HG02973 (cell line): ENCODE measurements around the gene OTP.

Experiments used
- ATAC-seq: cut with Tn5 transposase; IDR thresholded peaks from one replicate; pipeline ENCODE4 v1.9.1; 2021; ENCODE audit warnings: moderate library complexity; ENCODE audit not compliant: unreplicated experiment

OTP gene

DNA sequence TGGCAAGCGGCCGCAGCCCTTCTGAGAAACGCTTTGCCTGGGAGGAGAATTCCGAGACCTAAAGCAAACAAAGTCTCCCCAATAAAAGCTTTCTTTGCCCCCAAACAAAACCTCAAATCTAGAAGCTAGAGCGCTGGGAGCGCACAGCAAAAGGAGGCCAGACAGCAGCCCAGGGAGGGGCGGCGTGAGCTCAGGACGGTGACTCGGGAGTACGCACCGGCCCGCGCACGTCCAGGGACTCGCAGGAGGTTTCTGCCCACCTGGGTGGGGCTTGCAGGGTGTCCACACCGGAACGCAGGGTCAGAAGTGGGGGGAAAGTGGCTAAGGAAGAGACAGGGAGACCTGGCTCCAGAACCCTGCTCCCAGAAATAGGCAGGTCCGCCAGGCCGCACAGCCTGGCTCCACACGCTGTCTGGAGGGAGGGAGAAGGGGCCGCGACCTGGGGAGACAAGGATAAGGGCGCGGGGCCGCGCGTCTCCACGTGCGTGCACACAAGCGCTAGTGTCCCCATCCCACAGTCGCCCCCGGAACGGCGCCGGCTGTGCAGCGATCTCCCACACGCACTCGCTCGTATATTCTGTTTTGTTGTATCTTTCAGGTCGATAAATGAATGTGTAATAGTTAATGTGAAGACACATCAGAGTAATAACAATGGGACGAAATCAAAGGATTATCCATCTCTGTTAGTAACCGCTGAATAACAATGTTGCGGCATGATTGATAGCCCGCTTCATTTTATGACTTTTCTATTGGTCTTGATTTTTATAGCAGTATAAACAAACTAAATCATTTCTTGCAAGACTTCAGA, 2.3 kb upstream of the OTP start:
- ATAC-seq = no peak

DNA sequence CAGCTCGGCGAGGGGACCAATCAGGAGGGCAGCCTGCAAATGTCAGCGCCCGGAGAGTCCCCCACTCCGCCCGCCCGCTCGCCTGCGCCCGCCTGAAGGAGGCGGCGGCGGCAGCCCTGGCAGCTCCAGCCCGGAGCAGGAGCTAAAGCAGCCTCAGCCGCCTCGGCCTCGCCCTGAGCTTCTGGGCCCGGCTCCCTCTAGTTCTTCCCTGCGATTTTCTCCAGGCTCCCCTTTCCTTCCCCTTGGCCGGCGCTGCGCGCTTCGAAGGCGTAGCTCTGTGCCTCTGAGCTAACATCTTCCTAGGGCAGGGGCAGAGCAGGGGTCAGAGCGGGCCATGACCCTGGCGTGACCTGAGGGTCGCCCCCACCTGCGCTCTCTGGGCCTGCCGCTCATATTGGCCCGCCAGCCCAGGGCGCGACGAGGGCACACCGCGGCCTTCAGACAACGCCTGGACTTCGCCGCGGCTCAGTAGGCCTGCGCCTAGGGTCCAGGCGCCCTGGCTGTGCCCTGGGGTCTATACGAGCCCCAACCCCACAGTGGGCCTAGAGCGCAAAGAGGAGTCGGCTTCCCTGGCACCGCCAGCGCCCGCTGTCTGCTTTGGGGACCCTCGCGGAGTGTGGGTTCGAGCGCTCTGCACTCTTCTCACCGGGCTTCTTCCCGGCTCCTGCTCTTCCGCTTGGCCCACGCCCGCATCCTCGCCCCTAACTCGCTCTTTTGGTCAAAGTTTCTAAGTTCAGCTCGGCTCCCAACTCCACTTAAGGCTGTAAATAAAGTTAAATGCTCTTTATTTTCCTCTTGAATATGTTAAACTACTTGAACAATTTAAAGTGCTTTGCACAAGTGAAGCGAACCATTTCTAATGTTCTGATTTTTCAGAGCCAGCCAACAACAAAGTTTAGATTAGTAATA, 504 bp upstream of the OTP start:
- no peak for ATAC-seq

DNA sequence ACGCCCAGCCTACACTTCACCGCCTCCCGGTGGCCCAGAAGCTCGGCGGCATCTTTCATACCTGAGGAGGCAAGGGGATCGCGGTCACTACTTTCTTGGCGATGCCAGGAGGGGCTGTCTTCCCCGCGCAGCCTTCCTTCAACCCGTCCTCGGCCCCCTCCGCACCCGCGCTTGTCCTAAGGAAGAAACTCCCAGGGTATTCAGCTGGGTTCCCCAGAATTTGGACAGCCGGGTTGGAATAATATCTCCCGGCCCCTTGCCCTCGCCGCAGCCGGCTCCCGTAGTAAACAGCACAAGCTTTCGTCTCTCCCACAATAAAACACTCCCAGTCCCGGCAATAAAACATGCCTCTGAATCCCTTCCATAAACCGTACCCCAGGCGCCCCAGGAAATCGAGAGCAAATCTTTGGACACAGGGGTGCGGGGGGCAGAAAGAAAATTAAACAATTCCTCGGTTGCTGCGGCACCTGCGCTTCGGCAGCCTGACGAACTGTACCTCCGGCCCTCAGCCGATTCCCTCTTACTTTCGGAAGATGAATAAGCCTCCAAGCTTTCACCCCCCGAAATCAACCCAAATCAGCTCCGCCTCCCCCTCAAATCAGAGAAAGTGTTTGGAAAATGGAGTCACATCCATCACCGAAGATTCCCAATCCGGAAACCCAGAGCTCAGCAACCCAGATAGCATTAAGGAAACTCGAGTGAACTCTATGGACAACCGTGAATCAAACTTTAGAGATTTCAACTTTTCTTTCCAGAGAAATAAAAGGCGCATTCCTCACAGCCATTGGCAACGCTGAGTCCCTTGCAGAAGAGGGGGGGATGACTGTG, 1.1 kb downstream of the OTP start:
- ATAC-seq = no peak

DNA sequence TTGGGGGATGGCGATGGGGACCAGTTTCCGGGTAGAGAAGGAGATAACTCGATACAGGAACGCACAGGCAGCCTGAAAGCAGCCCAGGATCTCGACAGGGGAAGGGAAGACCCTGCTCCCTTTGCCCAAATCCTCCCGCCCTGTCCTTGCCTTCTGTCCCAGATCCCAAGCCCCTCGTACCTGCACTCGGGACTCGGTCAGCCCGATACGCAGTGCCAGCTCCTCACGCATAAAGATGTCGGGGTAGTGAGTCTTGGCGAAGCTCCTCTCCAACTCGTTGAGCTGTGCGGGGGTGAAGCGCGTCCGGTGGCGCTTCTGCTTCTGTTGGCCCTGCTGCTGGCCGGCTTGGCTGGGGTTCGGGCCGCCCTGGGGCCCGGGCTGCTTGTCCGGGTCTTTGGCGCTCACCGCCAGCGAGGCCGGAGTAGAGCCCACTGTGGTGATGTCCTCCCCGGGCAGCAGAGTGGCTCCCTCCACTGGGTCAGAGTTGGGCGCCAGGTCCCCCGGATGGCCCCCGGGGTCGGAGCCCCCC, 1.8 kb downstream of the OTP start:
- ATAC-seq = no peak

DNA sequence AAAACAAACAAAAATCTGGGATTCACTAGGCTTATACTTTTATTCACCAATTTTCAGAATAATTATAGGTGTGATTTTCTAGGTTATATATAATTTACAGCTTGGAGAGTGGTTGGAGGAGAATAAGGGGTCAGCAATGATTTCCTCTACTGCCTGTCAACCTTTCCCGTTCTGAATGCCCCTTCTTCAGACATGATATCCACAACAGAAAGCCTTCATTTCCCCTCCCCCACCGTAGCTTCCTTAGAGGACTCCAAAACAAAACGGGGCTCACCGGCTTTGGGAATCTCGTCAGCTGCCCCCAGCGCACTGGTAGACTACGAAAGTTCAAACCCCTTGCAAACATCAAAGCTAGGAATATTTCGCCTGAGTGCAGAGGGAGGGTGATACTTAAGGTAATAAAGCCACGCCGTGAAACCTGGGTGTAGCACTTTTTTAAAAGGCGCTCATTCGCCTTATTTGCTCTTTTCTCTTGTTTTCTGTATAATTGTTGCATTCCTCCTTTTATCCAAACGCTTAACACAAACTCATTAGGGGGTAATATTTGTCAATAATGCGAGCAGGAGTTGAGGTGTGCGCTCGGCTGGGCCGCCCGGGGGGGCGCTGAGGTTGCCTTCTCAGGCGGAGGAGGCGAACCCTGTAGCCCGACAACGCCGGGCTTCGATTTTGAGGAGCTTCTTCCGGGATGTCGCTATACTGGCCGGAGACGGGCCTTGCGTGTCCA, 2.4 kb downstream of the OTP start:
- ATAC-seq = no peak

DNA sequence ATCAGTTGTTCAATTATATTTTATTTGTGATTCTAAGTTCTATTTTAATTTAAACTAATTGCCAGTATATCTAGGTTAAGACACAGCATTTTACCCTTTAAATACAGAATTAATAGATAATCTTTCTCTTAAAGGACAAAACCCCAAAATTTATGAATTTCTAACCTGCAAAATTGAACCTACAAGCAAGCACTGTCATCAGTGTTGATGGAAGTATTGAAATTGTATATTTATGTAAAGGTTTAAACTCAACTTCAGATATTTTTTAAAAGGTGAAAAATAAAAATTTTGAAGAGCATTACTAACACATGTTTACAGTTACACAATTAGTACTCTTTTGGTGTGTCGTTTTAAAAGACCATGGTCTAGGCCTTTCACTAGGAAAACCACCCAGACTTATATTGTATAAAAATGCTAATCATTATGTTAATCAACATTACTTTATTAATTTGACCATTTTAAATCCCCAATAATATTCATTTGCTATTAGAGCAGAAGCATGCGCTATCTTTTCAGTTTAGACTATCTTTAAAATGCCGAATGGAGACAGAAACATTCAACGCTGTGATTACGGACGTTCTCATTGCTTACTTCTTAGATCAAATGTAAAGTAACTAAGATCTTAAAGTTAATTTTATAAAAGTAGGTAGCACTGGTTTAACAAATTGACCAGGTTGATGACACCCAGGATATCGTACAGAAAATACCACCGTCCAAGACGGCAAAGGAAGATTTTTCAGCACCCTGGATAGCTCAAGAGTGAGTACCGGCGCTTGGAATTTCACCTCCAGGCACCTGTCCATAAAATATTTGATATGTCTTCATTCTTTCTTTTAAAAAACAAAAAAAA, 3.2 kb downstream of the OTP start:
- ATAC-seq = no peak

DNA sequence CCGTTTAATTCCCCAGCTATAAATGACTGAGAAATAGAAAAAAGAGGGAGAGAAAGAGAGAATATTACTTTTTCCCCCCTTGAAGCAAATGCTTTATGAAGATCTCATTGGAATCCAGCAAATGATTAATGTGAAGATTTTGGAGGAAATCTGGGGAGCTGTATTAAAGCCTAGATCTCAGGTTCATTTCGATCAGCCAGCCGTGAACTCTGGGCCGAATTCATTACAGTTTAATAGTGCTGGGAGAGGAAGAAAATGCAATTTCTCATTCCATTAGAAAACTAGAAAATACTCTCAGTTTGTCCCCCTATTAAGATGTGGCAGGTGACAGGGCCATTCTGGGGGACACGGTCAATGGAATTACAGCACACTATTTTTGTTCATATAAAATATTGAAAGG, 4.8 kb downstream of the OTP start:
- ATAC-seq = no peak

DNA sequence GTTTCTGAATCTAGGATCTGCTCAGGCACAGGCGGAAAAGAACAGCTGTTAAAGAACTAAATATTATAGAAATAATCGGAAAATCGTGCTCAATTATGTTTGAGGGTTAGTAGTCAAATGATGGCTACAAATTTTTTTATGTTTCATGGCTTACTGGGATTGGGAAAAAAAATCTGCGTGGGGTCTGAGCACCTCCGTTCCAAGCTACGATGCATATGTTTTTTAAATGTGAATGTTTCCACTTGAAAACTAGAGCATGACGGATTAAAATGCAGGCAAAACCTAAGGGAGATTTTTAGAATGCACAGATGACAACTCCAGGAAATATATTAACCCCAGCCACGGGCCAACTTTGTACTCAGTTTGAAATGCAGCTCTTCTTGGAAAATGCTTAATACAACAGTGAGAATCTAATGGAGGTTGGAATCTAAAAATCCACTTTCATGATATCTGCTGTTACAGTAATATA, 5.3 kb downstream of the OTP start:
- no peak for ATAC-seq

DNA sequence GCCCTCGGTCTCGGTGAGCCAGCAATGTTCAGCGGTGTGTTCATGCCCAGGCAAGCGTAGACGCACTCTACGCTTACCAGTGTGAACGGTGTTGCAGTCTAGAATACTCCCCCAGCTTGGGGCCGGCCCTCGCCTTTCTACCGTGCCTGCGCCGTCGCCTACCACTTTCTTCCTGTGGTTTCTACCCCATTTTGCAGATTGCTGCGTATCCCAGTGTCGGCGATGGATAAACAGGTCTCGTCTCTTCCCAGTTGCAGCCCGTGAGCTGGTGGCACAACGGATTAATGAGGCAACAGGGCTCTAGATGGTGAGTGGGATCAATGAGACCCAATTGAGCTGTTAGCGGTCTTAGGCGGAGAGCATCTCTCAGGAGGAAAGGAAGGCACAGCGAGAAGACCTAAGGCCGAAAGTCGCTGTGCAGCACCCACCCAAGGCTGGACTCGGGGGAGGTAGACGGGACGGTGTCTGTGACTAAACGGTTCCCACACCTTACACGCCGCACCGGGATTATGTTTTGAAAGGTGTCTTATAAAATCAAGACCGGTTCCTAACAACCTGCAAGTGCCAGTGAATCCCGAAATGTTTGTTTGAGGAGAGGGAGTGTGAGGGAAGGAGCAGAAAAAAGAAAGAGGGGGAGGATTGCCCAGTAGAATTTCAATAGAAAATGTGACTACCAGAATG, 5.8 kb downstream of the OTP start:
- no peak for ATAC-seq

DNA sequence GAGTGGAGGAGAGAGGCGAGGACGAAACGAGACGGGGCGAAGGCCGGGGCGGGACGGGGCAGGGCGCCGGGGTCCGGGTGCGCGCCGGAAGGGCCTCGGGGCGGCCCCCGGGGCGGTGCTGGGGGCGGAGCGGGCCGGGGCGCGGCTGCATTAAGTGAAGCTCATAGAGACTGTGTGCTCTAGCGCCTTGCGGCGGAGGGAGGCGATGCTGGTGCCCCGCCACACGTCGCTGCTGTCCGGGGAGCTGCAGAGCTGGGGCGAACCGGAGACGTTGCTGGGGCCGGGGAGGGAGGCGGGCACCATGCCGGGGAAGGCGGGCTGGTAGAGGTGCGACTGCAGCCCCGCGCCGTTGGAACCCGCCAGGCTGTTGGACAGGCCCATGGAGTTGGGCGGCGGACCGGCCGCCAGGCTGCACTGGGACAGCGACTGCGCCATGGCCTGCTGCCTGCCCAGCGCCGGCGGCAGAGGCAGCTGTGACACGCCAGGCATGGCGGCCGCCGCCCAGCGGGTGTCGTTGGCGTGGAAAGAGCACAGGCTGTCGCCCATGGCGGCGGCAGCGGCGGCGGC, 8.3 kb downstream of the OTP start:
- peak; percentile 75 for ATAC-seq

DNA sequence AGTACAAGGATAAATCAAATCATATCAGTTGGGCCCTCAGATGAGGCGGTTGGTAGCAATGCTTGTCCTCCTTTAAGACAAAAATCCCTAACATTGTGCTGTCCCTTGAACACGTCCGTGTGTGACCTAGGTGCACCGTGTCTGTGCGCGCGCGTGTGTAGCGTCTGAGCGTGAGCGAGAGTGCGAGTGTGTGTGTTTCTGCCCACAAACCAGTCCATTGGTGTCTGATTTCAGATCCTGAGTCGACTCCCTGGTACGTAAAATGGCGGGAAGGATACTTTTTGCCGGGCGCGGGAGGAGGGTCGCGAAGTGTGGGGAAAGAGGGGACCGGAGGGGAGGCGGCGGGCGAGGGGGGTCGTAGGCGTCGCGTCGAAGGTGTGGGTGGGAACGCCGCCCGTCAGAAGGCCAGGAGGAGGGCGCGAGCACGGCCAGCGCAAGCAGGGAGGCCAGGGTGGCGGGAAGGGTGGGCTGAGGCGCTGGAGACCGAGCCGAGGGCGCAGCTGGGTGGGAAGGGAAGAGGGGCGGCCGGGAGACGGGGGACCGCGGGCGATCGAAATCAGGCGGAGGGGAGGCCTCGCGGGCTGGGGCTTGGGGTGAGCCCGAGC, 8.9 kb downstream of the OTP start:
- peak; percentile 16 for ATAC-seq

DNA sequence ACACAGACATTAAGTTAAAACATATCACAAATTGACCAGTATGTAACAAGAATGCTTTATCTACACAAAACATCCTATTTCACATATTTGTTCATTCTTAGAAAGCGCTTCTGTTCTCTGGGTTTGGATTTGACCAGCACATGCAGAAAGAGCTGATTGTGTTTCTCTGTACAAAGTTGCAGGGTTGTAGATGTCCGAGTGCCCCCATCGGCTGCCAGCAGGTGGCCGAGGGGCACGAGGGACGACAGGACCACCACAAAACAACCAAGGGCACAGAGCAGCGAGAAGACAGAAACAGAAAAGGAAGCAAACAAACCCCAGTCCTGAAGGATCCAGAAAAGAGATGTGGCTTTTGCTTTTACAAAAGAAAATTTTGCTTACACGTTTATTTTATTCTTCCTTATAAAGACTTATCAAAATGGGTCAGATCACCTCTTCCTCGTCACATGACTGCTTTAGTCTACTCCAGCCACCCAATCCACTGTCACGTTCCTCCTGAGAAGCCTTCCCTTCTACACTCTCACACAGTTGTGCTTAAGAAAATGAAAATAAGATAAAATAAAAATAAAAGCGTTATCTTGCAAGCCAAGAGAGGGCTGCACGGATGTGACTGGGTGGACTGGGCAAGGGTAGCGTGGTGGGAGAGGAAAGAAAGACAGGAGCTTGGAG, 9.5 kb downstream of the OTP start:
- ATAC-seq = no peak

DNA sequence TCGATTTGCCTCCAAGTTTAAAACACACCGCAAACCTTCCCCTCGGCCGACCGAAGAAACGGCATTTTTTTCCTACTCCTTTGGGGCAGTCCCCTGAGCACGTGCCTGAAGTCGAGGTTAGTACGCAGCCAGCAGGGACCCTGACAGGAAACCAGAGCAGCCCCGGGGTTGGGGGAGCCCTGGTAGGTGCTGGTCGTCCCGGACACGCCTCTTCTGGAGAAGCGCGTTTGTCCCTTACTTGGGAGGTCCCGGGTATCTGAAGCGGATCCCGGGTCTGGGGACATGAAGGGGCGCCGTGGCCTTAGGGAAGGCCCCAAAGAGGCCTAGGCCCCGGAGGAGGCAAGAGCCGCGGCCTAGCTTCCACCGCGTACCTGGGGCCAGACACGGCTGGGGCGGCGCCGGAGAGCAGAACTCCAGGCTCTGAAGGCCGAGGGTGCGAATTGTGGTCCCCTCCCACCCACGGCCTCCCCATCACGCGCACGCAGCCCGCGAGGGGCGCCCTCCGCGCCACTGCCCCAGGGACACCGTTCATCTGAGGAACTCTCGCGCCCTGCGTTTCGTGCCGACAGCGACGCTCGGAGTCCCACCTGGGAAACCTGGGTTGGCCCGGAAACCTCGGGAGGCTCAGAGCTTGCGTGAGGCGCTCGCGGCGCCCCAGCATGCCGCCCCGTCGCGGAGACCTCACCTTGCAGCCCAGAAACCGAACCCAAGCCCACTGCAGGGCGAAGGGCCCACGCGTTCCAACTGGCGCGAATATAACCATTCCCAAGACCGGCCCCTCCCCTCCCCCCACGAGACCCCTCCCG, 10.4 kb downstream of the OTP start:
- ATAC-seq = no peak

DNA sequence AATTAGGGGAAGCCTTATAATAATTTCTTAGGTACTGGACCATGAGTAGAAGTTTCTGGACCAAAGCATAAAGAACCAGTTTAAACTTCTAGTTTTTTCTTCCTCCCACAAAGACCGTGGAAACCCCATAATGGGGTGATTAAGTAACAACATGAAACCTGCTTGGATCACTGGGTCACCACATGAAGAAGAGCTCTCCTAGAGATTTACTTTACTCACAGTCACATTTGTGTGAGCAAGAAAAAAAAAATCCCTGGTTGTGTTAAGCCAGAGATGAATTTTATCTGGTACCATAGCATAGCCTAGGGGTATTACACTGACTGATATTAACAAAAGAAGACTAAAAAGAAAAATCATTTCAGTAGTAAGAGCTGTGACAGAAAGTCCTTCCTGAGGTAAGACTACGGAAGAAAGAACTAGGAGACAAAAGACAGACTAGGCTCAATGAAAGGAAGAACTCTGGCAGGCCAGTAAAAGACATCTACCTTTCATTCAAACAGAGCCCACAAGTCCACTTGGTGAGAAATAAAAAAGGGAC, 15.2 kb downstream of the OTP start:
- ATAC-seq = no peak

DNA sequence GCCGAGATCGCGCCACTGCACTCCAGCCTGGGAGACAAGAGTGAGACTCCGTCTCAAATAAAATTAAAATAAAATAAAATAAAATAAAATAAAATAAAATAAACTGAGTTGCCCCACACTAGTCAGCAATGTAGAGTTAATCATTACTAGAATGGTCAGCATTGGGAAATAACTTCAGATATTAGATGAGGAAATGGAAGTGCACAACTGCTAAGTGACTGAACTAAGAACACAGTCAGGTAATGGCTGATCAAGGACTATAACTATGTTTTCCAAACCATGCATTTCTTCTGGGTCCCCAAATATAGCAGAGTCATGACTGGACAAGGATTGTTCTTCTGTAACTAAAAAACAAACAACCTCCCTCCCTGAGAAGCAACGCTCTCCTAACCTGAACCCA, 17.1 kb downstream of the OTP start:
- ATAC-seq = no peak

DNA sequence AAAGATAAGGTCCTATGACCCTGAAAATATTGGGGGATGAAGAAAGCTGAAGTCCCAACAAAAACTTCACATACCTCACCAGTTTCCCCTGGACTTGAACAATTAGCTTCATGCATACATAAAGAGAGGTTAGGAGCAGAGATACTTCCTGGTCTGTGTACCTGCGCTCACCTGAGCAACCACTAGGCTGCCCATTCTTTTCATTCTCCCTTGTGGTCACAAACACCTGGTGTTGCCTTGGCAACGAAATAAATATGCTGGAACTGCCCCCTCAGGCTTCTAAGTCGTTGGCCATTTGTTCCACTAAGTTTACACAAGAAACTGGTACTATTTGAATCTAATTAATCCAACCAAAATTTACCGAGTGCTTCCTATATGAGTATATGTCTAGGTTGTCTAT, 18.1 kb downstream of the OTP start:
- ATAC-seq = no peak
